Pons (tissue), 1 donor: ENCODE results near the gene MESP2.
"Not testable (repeated sequence)": the region's sequence is repeated elsewhere in the genome, so short reads cannot be mapped to it uniquely, and the experiment has no call there.

ENCODE experiments used
- DNase-seq: peaks from one replicate; pipeline ENCODE4 v3.0.0-alpha.2; 2016; ENCODE audit warnings: low spot score

Gene MESP2

GRCh38 chr15:89781891-89782618 is 5.9 kb downstream of the MESP2 start:
- DNase-seq = no peak

- not testable (repeated sequence) for DNase-seq
Observed at GRCh38 chr15:89782619-89782950, 6.5 kb downstream of the MESP2 start.

GRCh38 chr15:89783111-89783860 is 7.2 kb downstream of the MESP2 start:
- DNase-seq = no peak

DNA sequence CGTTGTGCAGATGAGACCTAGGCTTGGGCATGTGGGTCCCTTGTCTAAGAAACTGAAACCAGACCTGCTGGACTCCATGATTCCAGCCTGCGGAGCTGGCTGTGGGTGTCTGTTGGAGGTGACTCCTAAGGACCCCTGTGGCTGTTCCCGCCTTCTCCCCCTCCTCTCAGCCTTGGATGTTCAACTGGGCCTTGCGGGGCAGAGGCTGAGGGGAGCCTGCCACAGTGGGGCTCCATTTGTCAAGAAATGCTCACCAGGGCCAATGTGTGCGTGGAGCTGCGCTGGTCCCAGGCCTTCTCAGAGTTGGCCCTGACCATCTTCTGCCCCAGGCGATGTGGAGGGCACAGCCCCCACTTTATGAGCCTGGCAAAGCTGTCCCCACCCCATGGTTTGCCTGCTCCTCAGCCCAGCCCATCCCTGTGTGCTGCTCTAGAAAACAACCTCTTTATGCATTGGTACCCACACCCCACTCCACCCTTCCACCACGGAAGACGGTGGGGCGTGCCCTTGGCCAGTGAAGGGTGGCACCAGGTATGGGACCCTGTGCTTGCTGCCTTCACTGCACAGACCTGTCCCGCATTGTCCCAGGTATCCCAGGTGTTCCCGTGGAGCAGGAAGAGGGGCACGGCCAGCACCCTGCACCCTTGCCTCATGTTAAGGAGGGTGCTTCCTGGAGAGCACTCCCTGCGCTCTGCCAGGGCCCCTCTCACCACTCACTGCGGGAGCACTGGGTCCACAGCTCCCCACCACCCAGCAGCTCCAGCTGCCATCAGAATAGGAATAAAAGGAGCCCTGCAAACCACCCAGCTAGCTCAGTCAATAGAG is 7.9 kb downstream of the MESP2 start:
- no peak for DNase-seq

GRCh38 chr15:89784686-89784960 is 8.5 kb downstream of the MESP2 start:
- DNase-seq = no peak

DNA sequence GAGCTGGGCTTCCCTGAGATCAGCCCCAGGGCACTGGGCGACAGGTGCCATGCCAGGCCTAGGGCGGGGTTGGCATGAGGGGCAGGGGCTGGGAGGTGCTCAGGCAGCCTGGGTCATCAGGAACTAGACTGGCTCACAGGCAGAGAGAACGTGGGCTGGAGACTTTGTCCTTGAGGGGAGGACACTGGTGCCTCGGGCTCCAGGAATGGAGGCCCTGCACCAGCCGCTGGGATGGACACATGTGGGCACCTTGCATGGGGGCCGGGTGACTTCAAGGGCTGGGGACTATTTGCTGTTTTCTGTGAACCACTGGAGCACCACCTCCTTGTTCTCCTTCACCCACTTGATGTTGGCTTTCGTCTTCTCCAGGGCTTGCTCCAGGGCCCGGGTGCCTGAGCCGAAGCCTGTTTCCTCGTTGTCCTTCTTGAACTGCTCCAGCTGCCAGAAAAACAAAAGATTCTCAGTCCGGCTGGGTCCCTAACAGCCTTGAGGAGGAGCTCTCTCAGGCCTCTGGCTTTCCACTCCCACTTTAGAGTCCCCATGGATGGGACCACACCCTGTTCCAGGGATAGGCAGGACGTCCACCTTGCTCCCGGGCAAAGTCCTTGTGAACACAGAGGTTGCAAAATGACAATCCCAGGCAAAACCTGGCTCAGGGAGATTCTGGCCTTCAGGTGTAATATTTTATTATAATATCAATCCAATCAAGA is 9.1 kb downstream of the MESP2 start:
- no peak for DNase-seq

GRCh38 chr15:89785774-89786140 is 9.6 kb downstream of the MESP2 start:
- DNase-seq = no peak

- DNase-seq = no peak
Observed at GRCh38 chr15:89787944-89788343, 11.8 kb downstream of the MESP2 start.

GRCh38 chr15:89788585-89788984 is 12.5 kb downstream of the MESP2 start:
- DNase-seq = not testable (repeated sequence)

DNA sequence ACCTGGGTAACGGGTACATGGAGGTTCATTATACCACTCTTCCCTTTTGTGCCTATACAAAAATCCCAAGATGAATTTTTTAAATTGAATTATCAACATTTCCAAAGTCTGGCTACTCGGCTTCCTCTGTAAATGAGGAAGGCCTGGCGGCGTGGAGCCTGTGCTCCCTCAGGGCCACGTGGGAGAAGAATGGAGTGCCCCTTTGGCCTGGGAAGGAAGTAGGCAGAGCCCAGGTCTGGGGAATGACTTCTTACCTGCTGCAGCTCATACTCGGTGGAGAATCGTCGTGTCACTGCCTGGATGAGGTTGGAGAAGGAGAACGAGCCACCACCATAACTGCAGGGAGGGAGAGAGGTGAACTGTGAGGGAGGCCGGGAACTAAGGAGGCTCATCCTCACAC is 14.1 kb downstream of the MESP2 start:
- no peak for DNase-seq

- DNase-seq = no peak
Observed at GRCh38 chr15:89790661-89791060, 14.5 kb downstream of the MESP2 start.

DNA sequence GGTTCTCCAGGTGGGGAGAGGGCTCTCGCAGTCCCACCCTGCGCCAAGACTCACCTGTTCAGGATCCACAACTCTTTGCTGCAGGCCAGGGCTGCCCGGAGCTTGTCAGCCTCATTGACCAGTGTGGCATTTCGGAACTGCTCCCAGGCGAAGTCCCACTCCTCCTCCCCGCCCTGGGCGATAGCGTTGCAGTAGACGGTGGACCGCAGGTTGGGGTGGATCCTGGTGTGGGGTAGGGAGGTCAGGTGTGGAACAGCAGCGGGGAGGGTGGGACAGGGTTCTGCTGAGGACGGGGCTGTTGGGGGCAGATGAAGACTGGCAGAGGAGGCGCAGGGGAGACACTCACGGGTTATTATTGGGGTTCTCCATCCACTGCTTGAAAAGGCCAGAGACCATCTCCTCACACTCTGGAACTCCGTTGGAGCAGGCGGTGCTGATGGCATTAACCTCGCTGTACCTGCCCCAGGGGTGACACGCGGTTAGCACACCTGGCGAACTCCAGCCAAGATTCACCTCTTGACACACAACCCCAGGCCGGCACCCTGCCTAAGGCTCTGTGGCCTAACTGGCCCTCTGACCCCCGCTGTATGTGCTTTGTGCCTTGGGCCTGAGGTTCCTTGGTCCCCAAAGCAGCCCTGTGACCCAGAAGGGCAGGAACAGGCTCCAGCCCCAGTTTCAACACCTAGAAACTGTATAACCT is 16.1 kb downstream of the MESP2 start:
- DNase-seq = no peak

DNA sequence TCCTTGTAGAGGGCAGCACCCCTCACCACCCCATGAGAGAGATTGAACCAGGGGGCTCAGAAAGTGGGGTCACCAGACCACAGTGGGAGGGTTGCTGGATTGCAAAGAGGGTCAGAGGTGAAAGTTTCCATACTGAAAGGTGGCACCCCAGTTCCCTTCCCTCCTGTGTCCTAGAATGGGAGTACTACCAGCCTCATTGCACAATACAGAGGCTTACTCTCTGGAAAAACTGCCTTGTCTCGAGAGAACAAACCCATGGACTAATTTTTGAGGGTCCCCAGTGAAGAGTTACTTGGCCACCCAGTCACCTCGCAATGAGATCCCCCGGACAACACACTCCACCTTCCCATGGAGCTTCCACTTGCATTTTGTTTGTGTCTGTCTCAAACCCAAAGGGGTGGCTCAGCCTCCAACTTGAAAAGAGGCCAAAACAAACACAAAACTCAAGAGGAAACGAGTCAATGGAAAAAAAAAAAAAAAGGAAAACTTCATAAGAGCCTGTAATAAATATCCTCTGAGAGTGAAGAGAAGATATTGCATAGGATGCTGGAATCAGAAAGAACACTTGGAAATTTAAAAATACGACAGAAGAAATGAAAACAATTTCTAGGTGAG is 18.6 kb downstream of the MESP2 start:
- no peak for DNase-seq

DNA sequence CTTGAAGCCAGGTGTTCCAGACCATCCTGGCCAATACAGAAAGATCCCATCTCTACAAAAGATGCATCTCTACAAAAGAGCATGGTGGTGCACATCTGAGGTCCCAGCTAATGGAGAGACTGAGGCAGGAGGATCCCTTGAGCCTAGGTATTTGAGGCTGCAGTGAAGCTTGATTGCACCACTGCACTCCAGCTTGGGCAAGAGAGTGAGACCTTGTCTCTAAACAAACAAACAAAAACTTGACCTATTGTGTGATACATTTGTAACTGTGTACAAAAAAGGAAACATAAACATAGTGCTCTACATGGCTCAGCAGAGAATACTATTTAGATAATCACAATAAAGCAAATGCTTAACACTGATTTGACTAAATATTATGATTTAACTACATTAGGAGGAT is 19.9 kb downstream of the MESP2 start:
- no peak for DNase-seq

DNA sequence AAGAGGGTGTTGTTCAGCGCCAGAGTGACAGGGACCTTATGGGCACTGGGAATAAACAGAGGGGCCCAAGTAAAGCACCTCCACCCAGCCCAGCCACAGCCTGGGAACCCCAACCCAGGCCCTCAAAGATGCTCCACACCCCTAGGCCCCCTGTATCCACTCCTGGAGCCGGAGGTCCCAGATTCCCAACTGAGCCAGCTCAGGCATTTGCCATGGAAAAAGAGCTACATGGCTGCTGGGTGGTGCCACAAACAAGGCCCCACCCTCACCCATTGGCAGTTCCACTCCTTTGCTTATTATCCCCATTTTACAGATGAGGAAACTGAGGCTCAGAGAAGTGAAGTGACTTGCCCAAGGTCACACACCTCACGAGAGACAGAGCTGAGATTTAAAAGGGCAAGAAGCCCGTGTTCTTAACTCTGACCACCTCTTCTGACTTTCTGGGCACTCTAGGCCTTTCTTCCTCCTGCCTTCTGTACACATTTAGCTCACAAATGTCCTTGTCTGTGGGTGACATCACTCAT is 21.6 kb downstream of the MESP2 start:
- DNase-seq = no peak

GRCh38 chr15:89799011-89799911 is 23.1 kb downstream of the MESP2 start:
- DNase-seq = no peak

GRCh38 chr15:89799918-89800498 is 23.9 kb downstream of the MESP2 start:
- DNase-seq = no peak

- DNase-seq = no peak
Observed at GRCh38 chr15:89801471-89802195, 25.5 kb downstream of the MESP2 start.
